Effector CD4-positive, alpha-beta T cell (primary cell): ENCODE measurements around the gene CDK17.
"Not testable (repeated sequence)": the region's sequence is repeated elsewhere in the genome, so short reads cannot be mapped to it uniquely, and the experiment has no call there.

Source experiments
- DNase-seq: peaks from one replicate; pipeline ENCODE4 v3.0.0-alpha.2; 2020

Gene CDK17

DNA sequence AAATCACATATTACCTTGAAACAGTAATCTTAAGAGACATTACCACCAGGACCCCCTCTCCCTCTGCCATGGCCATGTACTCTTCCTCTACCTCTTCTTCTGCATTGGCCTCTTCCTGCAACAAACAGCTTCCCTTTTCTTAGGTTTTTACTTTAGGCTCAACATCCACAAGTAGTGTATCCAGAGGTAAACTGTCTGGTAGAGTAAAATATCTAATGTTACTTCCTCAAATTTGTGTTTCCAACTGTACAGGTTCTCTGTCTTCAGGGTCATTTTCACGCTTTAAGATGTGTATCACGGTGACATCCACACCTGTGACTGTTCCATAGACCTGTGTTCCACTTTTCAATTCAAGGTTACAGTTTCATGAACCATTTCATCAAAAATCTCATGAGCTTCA is 13.4 kb downstream of the CDK17 start:
- no peak for DNase-seq

DNA sequence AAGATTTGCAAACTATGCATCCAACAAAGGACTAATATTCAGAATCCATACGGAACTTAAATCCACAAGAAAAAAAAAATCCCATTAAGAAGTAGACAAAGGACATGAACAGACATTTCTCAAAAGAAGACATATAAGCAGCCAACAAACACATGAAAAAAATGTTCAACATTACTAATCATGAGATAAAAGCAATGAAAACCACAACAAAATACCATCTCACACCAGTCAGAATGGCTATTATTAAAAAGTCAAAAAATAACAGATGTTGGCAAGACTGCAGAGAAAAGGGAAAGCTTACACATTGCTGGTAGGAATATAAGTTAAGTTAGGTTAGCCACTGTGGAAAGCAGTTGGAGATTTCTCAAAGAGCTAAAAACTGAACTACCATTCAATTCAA is 16.2 kb downstream of the CDK17 start:
- DNase-seq = no peak

DNA sequence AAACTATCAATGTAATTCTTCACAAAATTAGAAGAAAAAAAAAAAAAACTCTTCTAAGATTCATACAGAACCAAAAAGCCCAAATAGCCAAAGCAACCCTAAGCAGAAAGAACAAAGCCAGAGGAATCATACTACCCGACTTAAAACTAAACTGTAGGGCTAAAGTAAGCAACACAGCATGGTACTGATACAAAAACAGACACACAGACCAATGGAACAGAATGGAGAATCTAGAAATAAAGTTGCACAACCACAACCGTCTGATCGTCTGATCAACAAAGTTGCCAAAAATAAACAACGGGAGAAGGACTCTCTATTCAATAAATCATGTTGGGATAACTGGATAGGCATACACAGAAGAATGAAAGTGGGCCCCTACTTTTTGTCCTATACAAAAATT is 16.9 kb downstream of the CDK17 start:
- DNase-seq = no peak

DNA sequence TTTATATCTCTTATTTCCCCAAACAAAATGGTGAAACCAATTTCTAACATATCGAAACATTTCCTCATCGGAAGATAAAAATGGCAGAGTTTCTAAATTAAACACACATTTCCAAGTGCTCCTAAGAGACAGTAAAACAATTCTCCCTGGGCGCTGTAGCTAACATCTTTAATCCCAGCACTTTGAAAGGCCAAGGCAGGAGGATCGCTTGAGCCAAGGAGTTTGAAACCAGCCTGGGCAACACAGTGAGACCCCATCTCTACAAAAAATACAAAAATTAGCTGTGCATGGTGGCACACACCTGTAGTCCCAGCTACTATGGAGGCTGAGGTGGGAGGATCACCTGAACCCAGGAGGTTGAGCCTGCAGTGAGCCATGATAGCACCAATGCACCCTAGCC is 20.5 kb downstream of the CDK17 start:
- not testable (repeated sequence) for DNase-seq

DNA sequence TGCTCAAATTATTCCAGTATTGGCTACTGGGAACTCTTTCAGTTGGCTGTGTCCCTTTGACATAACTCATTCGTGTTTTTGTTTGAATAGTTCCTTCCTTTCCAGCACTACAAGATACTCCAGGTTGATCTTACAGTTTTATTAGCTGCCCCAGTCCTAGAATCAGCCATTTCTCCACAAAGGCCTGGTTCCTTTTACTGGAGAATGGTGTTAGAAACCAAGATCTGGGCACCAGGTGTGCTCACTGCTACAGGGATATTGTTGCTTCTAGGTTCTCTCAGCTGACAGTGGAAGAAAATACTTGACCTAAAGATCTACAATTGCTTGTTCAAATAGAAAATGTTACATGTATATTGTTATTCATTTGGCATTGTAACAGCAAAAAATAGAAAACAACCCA is 21.9 kb downstream of the CDK17 start:
- DNase-seq = no peak

DNA sequence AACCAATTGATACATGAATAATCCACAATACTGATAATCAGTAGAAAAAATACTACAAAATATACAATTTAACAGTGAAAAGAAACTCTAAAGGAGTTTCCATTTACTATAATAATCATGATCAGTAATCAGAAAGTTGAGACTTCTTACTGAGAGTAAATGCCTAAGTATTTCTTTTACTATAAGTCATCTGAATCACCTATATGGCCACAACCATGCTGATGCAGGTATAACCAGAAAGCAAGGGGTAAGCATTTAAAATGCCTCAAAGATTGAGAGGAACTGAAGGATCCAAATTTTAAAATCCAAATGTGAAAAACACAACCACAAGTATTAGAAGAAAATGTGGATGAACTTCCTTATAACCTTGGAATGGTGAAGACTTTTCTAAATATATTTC is 23.4 kb downstream of the CDK17 start:
- no peak for DNase-seq

DNA sequence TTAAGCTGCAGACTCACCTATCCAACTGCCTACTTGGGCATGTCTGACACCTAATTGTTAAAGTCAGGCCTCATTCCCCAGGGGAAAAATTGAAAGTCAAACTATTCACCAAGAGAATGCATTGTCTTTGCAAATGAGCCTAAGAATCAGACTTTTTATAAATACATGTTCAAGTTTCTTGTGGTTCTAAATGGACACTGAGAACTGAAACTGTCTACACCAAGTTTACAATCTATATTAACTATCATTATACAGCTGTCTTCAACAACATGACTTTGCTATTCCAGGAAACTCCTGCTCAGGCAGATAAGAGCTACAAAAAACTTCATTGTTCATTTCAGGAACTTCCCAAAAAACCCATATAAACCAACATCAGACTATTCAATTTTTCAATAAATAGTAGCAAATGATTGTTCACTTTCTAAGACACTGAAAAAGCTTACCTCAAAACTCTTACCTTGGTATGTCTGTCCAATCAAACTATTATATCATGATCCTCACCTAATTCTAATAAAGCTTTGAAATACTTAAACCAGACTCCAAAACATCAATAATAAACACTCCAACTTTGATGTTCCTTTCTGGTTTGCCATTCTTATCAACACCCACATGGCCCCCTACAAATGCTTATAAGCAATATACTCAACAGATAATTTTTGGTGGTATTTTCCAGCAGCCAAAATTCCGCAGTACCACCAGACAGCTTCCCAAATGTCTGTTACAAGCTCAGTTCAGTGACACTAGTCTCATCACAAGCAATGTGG is 24.2 kb downstream of the CDK17 start:
- no peak for DNase-seq

DNA sequence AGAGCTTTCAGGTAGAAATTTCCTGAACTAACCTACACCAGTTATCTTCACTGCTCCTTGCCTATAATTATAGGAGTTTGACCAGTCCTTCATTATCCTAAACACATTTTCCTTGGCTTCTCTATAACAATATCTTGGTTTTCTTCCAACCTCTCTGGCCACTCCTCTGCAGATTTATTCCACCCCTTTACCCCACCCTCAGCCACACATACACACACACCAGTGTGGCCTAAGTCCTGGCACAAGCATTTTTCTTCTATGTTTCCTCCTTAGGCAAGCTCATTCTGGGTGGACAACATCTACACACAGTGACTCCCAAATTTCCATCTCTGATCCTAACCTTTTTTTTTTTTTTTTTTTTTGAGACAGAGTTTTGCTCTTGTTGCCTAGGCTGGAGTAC is 25.1 kb downstream of the CDK17 start:
- no peak for DNase-seq

DNA sequence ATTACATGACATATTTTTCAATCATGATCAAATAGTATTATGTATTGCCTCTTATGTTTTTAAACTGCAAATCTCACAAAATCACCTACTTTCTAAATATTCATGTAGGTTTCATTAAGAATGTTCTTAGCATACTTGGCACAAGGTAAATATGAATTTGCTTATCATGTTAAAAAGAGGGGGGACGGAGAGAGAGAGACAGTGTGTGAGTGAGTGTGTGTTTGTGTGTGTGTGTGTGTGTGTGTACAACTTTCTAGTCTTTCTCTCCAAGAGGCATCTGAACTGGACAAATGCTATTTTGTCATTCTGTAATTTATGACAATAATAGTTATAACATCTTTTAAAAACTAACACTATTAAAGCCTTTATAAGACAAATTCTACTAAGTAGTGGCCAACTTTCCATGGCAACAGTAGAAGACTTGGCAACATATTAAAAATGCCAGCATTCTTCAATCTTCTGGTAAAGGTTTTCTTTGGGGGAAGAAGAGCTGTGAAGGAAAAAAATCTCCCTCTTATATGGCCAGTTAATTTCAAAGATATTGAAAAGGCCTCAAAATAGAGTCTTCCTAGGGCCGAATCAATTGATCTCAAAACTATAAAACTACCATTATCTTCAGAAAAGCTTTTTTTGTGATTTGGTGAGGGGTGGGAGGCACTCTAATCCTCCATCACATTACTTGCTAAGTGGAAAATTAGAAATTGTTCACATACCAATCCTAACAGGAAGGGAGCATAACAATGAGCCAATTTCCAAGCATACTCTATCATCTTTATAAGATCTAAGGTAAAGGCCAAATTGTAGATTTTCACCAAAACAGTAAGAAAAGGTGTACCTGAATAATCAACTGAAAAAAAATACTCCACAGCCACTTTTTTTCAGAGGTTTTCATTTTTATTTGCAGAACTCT is 28.2 kb downstream of the CDK17 start:
- DNase-seq = no peak

DNA sequence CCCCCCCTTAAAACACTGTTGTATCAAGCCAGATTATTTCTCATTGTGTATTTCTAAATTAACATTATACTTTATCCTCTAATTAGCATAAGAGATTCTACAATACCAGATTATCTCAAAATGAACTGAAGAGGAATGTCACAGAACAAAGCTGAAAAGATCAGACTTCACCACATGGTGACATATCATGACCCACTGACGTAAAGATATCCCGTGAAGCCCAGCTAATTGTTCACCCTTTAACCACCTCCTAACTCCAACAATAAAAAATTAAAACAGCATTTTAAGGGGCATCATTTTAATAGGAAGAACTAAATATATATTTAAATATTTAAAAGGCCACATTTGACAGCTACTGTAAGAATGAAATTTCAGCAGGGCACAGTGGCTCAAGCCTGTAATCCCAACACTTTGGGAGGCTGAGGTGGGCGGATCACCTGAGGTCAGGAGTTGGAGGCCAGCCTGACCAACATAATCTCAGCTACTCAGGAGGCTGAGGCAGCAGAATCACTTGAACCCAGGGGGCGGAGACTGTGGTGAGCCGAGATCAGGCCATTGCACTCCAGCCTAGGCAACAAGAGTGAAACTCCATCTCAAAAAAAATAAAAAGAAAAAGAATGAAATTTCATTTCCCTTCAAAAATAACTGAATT is 29.0 kb downstream of the CDK17 start:
- no peak for DNase-seq

DNA sequence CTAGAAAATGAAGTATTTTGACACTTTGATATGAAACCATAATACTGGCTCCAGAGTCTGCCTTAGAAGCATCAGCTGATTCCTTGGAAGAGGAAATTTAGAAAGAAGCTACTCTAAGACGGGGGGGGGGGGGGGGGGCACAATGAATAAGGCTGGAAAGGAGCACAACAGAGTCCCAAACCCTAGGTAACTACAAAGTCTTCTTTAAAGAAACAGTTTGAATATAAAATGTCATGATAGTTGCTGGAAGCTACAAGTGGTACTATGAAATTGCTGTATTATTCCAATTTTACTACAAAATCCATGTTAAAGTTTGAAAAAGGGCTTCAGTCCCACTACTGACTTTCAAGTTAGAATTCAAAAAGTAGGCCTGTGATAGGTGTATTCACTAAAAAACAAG is 31.6 kb downstream of the CDK17 start:
- no peak for DNase-seq

DNA sequence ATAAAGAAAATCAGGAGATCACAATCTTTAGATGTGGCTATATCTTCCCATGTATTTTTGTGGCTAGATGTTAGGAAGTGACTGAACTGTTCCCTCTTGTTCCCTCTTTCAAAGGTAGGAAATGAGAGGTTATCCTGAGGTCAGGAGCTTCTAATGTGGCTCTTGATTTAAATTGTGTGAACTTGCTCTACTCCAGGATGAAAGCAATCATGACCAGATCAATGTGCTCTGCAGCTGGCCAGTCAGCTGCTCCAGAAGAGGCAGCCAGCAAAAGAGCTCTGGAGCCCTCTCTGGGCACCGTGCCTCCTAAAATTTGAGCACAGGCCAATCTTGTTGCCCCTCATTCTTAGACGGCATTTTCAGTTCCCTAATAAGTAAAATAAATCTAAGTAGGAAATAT is 32.0 kb downstream of the CDK17 start:
- DNase-seq = no peak

DNA sequence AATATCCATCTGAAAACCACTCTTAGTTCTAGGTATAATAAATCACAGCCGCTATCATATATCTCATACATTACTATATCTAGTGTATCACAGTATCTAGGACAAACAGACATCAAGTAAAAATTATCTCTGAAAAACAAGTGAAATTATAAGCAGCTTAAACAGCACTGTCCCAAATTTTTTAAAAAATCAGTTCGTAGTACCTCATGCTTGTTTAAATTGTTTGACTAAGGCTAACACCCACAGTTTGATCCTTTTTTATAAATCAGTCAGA is 33.9 kb downstream of the CDK17 start:
- DNase-seq = no peak

DNA sequence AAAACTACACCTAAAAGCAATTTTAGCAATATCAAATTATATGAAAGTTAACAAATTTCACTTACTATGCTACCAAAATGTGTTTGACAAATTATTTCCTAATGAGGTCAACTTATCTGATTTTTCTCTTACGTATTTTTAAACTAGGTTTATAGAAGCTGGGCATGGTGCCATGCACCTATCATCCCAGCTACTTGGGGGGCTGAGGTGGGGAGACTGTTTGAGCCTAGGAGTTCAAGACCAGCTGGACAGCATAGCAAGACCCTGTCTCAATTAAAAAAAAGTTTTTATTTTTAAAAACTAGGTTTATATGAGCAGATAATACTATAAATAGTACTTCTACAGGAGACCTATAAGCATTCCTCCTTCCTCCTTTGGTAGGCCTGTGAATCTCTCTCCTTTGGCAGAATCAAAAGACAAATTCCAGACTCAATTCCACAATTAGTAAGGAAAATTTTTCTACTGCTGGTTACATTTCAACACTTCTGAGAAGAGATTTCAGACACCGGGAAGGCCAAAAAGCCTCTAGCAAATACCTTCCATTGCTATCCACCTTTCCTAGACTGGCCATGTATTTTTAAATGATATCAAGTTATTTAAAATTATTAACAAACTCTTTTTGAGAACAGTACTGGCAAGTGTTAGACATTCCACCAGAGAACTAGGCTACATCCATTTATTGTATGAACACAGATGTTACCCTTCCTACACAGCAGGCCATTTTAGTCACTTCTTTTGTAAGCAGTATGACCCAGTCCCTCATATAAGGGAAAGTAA is 34.4 kb downstream of the CDK17 start:
- DNase-seq = no peak

DNA sequence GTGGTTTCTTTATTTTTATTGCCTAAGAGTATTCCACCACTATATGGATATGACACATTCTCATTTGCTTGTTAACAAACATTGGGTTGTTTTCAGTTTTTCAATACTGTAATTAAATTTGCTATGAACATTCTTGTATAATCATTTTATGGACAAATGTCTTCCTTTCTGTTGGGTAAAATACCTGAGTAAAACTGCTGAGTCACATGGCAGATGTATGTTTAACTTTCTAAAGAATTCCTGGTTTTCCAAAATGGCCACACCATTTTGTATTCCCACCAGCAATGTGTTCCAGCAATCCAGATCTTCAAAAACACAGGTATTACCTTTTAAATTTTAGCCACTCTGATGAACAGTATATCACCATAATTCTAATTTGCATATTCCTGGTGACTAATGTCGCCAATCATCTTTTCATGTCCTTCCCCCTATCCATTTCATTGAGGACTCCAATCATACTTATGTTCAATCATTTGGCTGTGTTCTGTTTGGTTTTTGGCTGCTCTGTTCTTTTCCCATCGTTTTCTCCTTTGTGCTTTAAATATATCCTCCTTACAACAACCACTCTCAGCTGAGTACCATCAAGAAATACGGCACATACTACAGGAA is 36.0 kb downstream of the CDK17 start:
- DNase-seq = no peak

DNA sequence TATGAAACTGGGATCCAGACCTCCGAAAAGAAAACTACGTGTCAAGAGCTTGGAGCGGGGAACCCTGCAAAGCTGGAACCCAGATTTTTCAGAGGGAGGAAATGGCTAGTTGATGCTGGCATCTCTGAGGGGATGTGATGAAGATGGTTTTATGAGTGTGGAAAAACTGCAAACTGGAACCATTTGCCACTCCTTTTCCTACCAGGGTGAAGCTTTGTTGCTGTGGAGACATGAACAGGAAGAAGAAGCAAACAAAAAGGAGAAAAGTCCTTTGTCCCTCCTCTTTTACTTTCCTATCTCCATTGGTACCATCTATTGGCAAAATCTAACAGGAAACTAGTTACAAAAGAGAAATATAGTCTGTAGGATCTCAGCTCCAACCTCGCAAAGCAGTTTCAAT is 39.2 kb downstream of the CDK17 start:
- no peak for DNase-seq

DNA sequence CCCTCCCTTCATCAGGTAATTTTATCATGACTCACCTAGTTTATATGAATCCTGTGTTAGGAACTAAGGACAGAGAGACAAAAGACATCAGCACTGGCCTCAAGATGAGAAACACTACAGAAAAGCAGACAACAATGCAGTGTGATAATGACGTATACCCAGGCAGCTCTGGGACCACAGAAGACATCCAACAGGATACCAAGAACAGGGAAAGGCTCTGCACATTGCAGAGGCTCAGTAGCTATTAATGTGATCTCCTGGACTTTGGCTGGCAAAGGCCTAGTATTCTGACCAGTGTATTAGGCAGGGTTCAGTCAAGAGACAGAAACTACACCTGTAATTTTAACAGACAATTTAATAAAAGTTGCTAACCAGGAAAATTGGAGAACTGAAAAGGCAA is 39.7 kb downstream of the CDK17 start:
- DNase-seq = no peak

DNA sequence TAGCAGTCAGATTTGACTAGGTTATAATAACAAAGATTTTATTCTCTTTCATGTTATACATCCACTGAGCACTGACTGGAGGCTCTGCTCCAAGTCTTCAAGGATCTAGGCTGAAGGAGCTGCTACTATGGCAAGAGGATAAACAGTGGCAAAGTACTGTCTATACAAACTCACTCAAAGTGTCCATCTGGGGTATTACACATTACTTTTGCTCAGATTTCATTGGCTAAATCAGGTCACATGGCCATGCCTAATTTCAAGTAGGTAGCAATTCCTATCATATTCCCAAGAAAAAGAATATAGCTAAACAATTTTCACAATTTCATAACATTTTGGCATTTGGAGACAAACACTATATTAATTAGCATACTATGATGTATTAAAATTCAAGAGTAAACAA is 40.9 kb downstream of the CDK17 start:
- DNase-seq = no peak

DNA sequence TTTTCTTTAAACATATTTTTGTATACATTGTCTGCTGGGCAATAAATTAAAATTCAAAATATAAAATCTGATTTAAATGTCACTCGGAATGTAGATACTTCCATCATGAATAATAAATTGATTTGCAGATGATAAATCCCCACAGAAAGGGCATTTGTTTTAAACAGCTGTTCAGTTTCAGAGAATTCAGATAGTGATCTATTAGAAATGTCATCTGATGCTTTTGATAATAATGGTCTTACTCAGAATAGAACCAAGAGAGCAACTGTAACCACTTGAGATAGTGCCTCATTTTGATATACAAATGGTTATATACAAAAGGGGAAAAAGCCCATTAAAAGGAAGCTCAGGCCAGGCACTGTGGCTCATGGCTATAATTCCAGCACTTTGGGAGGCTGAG is 43.4 kb downstream of the CDK17 start:
- DNase-seq = no peak

DNA sequence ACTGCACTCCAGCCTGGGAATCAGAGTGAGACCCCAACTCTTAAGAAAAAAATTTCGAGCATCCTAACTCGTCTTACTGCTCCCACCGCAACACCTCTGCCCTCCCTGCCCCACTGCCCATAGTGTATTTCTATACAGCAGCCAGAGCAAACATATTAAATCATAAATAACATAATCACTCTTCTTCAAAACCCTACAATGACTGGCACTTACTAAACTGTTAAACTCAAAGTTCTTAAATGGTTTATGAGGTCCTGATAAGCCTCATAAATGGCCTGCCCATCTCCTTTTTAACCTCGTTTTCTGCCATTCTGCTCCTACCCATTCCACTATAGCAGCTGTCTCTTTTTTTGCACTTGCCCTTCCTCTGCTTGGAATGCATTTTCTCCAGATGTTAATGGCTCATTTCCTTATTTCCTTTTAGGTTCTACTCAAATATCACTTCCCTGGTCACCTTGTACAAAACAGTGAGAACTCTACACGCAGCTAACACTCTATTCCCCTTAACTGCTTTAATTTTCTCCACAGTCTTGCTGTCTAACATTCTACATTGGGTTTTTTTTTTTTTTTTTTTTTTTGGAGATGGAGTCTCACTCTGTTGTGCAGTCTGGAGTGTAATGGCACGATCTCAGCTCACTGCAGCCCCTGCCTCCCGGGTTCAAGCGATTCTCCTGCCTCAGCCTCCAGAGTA is 45.2 kb downstream of the CDK17 start:
- no peak for DNase-seq

DNA sequence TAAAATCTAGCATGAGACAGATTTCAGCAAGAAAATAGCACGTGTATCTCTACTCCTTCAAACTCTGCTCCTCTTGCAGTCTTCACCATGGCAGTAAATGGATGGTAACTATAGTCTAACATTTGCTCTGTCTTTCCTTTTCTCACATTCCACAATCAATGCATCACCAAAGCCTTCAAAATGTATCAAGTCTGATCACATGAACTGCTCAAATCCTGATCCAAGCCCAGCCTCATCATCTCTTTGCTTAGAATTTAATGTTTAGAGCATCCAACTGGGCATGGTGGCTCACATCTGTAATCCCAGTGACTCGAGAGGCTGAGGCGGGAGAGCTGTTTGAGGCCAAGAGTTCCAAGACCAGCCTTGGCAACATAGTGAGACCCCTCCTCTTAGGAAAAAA is 45.9 kb downstream of the CDK17 start:
- no peak for DNase-seq

DNA sequence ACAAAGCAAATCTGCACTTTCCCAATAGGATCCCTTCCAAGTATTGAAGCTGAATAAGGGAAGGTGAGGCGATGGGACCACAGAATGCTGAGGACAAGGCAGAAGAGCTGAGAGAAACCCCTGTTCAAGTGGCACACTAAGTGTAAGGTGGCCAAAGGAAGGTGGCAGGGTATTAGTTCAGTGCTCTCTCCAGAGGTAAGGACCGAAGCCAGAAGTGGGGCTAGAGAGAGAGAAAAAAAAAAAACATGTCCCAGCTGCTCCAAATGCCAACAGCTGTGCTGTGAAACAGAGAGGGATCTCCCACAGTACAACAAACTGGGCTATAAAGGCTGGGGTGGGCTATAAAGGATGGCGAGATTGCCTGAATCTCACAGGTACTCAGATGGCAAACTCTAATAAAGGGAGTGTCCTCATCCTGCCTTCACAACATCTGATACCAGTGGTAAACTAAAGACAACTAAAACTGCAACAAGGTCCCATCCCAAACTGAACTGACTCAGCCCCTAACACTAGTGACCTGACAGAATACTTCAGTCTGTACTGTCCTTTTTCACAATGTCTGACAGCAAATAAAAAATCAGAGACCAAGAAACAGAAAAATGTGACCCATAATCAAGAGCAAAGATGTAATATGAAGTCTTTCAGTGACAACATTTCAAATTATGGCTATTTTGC is 47.9 kb downstream of the CDK17 start:
- DNase-seq = no peak
